ENCODE data around the gene CLCC1.
"Not testable (repeated sequence)": the region's sequence is repeated elsewhere in the genome, so short reads cannot be mapped to it uniquely, and the experiment has no call there.

CLCC1 gene, protein sequence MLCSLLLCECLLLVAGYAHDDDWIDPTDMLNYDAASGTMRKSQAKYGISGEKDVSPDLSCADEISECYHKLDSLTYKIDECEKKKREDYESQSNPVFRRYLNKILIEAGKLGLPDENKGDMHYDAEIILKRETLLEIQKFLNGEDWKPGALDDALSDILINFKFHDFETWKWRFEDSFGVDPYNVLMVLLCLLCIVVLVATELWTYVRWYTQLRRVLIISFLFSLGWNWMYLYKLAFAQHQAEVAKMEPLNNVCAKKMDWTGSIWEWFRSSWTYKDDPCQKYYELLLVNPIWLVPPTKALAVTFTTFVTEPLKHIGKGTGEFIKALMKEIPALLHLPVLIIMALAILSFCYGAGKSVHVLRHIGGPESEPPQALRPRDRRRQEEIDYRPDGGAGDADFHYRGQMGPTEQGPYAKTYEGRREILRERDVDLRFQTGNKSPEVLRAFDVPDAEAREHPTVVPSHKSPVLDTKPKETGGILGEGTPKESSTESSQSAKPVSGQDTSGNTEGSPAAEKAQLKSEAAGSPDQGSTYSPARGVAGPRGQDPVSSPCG

DNA sequence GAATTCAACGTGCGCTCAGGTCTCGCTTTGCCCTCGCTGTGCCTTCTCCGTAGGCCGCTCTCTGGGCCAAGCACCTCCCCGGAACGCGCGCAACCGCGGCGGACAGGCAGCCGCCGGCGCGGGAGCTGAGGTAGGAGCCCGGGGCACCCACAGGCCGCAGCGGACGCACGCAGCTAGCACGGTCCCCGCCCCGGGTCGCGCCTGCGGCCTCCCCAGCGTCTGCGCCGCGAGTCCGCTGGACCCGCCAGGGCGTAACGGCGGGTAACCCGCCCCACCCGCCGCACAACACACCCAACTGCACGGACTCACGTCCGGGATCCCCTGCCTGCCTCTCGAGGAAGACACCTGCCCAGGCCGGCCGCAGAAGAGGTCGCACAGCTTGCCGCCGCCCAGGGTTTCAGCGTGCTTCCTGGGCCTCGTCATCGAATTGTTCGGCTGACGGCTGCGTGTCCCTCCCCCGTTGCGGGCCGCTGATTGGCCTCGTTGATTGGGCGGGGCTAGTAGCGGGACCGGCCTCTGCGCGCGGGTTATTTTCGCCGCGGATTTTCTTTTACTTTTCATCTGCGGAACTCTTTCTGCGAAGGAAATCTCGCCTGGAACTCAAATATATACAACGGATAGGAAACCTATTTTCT is at the start of gene CLCC1:
TSS of gene CLCC1 (minus strand) at position 433 of the 635 bp plus-strand sequence. CDS start 13,047 bp downstream, outside the sequence.
- peak; percentile 91 to 92 for DNase-seq (ENCODE audit: low read depth in 2 of 2)
- H3K4me3 ChIP-seq (replicated peaks in 1 of 2; ENCODE audit: low read depth in 2 of 2, low read length in 2 of 2), result peak within 1 kb of the TSS; percentile 69 to 74
- TF ChIP-seq, protein P1, sequence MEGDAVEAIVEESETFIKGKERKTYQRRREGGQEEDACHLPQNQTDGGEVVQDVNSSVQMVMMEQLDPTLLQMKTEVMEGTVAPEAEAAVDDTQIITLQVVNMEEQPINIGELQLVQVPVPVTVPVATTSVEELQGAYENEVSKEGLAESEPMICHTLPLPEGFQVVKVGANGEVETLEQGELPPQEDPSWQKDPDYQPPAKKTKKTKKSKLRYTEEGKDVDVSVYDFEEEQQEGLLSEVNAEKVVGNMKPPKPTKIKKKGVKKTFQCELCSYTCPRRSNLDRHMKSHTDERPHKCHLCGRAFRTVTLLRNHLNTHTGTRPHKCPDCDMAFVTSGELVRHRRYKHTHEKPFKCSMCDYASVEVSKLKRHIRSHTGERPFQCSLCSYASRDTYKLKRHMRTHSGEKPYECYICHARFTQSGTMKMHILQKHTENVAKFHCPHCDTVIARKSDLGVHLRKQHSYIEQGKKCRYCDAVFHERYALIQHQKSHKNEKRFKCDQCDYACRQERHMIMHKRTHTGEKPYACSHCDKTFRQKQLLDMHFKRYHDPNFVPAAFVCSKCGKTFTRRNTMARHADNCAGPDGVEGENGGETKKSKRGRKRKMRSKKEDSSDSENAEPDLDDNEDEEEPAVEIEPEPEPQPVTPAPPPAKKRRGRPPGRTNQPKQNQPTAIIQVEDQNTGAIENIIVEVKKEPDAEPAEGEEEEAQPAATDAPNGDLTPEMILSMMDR (IDR thresholded peaks at IDR 0.05; ENCODE audit: low read depth, low read length), result no peak

DNA sequence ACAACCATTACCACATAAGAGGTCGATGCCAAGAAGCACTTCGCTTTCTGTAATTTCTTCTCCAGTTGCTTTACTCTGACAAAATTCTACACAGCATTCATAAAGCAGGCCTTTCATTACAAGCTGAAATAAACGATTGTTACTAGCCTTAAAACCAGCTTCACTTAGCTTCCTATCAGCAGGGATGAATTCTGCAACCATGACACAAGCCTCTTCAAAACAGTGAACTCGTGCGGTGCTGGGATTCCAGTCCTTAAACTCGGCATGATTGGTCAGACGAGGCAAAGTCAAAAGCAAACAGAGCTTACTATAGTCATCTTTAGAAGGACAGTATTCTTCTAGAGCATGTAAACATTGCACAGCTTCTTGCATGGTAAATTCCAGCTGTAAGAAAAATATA is 48.1 kb upstream of the CLCC1 start:
- TF ChIP-seq, protein P1 (IDR thresholded peaks at IDR 0.05; ENCODE audit: low read depth, low read length), result no peak
- DNase-seq (ENCODE audit: low read depth in 2 of 2), result no peak
- no peak overlapping the region for H3K4me3 ChIP-seq (replicated peaks in 1 of 2; ENCODE audit: low read depth in 2 of 2, low read length in 2 of 2)

DNA sequence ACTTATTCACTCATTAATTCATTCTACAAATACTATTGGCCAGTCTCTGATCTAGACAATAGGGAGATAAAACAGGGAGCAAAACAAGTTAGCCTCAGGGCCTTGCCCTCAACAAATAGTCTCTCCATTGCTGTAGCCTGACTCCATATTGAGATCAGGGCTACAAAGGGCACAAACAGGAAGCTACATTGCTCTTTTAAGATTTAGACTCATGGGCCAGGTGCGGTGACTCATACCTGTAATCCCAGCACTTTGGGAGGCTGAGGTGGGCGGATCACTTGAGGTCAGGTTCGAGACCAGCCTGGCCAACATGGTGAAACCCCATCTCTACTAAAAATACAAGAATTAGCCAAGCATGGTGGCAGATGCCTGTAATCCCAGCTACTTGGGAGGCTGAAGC is 33.3 kb upstream of the CLCC1 start:
- H3K4me3 ChIP-seq (replicated peaks in 1 of 2; ENCODE audit: low read depth in 2 of 2, low read length in 2 of 2); DNase-seq (ENCODE audit: low read depth in 2 of 2): not testable (repeated sequence)

DNA sequence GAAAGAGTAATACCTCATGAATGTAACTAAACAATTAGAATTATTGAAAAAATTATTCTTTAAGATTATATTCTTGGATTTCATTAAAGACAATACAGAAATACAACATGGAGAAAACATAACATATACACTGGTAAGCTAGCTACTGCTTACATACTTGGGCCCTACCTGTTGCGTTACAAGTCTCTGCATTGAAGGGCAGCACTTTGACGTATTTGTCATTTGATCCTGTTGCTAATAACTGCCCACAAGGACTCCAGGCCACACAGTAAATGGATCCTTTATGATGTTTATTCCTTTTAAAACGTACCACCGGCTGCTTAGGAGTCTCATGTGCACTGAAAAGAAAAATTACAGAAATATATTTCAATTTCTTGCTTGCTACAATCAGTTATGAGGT is 19.8 kb upstream of the CLCC1 start:
- H3K4me3 ChIP-seq (replicated peaks in 1 of 2; ENCODE audit: low read depth in 2 of 2, low read length in 2 of 2), result no peak overlapping the region
- DNase-seq (ENCODE audit: low read depth in 2 of 2), result no peak
- TF ChIP-seq, protein P1 (IDR thresholded peaks at IDR 0.05; ENCODE audit: low read depth, low read length), result no peak

DNA sequence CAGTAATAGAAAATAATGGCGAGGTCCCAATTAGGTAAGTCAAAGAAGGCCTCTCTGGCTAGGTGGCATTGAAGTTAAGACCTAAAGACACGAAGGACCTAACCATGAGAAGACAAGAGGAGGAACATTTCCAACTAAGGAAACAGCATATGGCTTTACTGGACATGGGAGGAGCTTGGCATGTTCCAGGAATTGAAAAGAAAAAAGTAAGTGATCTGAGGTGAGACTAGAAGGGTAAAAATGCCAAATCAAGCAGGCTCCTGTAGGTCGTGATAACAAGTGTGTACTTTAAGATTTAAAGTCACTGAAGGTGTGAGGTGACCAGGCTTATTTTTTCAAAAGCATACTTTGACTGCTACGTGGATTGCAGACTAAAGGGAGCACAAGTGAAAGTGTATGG is 13.4 kb upstream of the CLCC1 start:
- no peak for DNase-seq (ENCODE audit: low read depth in 2 of 2)
- H3K4me3 ChIP-seq (replicated peaks in 1 of 2; ENCODE audit: low read depth in 2 of 2, low read length in 2 of 2), result no peak overlapping the region
- TF ChIP-seq, protein P1 (IDR thresholded peaks at IDR 0.05; ENCODE audit: low read depth, low read length), result no peak

DNA sequence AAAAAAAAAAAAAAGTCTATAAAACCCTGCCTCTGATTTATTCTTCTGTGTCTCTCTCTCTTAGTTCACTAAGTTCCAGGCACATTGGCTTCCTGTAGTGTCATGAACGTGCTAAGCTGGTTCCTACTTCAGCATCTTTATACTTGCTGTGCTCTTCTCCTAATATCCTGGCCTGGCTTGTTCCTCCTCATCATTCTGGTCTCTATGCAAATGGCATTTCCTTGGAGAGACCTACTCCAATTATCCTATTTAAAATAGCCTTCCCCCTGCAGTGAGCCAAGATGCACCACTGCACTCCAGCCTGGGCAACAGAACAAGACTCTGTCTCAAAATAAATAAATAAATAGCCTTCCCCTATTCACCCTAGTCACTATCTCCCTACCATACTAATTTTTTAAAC is 9.7 kb upstream of the CLCC1 start:
- no peak for DNase-seq (ENCODE audit: low read depth in 2 of 2)
- TF ChIP-seq, protein P1 (IDR thresholded peaks at IDR 0.05; ENCODE audit: low read depth, low read length), result no peak
- no peak overlapping the region for H3K4me3 ChIP-seq (replicated peaks in 1 of 2; ENCODE audit: low read depth in 2 of 2, low read length in 2 of 2)

DNA sequence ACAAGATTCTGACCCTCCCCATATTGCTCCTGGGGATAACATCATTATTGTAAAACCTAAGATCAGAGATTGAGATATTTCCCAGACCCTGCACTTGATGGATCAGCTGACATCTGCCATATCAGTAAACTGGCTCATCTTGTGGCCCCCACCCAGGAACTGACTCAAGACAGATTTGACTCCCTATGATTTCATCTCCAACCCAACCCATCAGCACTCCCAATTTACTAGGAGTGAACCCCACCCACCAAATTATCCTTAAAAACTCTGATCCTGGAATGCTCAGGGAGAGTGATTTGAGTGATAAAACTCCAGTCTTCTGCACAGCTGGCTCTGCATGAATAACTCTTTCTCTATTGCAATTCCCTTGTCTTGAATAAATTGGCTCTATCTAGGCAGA is 6.1 kb upstream of the CLCC1 start:
- no peak for DNase-seq (ENCODE audit: low read depth in 2 of 2)
- TF ChIP-seq, protein P1 (IDR thresholded peaks at IDR 0.05; ENCODE audit: low read depth, low read length), result no peak
- no peak overlapping the region for H3K4me3 ChIP-seq (replicated peaks in 1 of 2; ENCODE audit: low read depth in 2 of 2, low read length in 2 of 2)
